HG03159 (cell line): Measurements from ENCODE around the gene ADAM22.

Source experiments
- ATAC-seq: cut with Tn5 transposase; IDR thresholded peaks from one replicate; pipeline ENCODE4 v1.9.1; 2021; ENCODE audit warnings: mild to moderate bottlenecking, moderate library complexity; ENCODE audit not compliant: unreplicated experiment

ADAM22 gene

DNA sequence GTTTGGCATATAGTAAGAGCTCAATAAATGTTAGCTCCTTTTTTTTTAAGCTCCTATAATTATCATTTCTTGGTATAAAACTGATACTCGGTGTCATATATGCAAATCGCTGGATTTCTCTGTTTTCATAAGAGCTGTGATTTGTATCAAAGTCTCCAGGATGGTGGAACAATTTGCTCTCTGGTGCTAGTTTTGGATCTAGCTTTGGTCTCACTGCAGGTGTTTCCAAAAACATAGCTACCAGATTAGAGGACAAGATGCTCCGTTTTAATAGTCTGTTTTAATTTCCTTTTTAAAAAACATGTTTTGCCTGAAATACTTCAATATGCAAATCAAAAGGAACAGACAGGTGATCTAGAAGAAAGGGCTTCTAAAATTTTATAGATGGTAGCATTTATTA lies 25.3 kb downstream of the ADAM22 start:
- no peak for ATAC-seq

GRCh38 chr7:87960239-87960638 lies 26.2 kb downstream of the ADAM22 start:
- no peak for ATAC-seq

DNA sequence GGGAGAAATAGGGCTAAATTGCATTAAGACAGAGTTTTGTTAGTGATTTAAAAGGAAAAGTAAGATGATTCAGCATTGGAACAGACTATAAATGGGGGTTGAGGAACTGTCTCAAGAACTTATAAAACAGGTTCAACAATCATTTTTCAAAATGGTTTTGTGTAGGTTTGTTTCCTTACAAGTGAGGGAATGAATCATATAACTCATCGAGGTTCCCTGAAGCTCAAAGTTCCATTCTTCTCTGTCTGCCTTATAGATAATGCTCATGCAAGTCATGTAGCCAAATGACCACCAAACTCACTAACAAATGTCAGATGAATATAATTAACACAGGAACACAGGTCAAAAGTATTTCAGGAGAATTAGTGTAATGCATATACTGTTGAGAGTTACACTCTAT lies 27.7 kb downstream of the ADAM22 start:
- ATAC-seq: no peak

DNA sequence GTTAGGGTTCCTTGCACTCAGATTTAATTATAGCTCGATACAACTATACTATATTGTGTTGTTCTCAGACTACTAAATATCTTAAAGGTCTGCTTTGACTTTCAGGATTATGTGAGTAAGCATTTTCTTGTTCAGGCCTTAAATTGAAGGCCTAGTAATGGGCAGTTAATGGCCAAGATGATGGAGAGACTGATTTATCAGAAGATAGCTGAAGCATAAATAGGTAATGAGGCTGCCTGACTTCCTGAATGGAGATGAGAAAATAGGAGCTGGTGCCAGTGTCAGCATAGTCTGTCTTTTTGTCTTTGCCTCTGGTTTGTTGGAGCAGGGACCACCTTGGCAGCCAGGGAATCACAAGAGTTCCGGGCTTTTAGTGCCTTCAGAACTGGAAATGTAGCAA lies 32.2 kb downstream of the ADAM22 start:
- ATAC-seq: no peak

DNA sequence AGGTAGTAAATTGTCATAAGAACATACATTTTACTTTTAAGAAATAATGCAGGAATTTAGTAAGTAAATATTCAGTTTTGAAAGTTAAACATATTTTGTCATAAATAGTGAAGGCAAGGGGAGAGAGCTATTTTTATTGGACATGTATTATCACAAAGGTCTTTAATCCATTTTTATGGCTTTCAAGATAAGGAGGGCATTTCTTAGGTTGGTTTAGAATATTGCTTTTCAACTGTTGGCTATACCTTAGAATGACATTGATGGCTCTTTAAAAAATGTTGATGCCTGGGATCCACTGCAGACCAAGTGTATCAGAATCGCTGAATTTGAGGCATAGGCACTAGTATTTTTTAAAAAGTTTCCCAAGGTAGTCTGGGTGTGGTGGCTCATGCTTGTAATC lies 34.0 kb downstream of the ADAM22 start:
- no peak for ATAC-seq

DNA sequence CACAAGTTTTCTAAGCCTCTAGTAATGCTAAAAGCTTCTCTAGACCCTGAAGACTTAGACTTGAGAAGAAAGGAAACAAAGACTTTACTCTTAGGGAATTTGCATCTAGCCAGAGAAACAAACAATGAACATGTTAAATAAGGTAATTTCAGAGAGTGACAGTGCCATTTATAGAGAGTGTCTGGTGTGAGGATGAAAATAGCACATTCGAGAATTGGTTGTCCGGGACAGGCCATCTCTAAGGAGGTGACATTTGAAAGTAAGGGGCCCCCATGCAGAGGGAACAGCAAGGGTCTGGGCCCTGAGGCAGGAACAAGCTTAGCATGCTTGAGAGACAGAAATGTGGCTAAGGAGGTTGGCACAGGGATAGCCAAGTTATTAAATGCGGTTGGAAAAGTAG lies 48.1 kb downstream of the ADAM22 start:
- no peak for ATAC-seq

GRCh38 chr7:87984088-87984487 lies 50.0 kb downstream of the ADAM22 start:
- no peak for ATAC-seq

GRCh38 chr7:87993269-87993668 lies 59.2 kb downstream of the ADAM22 start:
- ATAC-seq: no peak

- no peak for ATAC-seq
Measured at GRCh38 chr7:87999261-87999660, 65.2 kb downstream of the ADAM22 start.

GRCh38 chr7:88001744-88002530 lies 67.9 kb downstream of the ADAM22 start:
- ATAC-seq: no peak

DNA sequence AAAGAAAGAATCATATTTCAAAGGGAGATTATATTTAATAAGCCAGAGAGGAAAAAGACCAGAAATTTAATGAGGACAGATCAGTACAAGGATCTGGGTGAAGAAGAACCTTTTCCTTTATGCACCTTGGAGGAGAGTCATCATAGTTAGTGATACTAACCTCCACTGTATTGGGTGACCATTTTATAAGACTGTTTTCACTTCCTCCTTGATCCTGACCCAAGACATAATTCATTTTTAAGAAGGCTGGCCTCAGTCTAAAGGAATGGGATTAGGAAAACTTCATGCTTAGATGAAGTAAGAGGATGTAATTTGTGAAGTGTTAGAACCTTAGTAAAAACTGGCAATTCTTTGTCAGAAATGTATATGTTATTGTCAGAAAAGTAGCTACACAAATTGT lies 68.6 kb downstream of the ADAM22 start:
- ATAC-seq: no peak

DNA sequence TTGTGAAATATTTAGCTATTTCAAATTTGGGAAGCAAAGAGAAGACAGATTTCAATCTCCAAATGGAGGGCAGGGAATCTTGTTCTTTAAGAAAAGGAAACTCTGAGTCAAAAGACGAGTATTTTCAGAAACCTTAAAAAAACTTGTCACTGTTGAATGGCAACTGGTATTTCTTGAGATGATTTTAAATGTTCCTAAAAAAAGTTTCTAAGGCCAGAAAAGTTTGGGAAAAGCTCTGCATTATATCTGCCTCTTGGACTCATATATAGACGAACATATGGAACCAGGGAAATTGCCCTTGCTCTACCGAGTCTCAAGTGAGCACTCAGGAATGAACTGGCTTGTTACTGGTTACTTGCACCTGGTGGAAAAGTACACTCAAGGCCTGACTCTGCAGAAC lies 69.5 kb downstream of the ADAM22 start:
- no peak for ATAC-seq

- no peak for ATAC-seq
Measured at GRCh38 chr7:88005191-88005590, 71.1 kb downstream of the ADAM22 start.

DNA sequence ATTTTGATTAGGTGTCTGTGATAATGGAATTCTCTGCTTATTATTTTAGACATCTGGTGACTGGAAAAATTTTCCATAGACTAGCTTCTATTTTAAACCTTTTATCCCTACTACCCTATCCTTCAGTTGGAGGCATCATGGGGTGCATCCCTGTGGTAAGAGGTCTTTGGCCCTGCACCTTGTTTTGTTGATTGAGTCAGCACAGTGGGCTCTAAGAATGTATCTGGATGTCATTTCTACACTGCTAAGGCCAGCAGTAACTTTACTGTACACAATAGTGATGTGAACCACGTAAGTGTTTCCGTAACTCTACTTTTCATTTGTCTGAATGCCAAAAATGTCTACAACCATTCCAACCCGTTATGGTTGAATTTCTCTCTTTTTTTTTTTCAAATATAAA lies 75.6 kb downstream of the ADAM22 start:
- no peak for ATAC-seq

- ATAC-seq: no peak
Measured at GRCh38 chr7:88012086-88012485, 78.0 kb downstream of the ADAM22 start.

GRCh38 chr7:88013981-88014380 lies 79.9 kb downstream of the ADAM22 start:
- no peak for ATAC-seq

DNA sequence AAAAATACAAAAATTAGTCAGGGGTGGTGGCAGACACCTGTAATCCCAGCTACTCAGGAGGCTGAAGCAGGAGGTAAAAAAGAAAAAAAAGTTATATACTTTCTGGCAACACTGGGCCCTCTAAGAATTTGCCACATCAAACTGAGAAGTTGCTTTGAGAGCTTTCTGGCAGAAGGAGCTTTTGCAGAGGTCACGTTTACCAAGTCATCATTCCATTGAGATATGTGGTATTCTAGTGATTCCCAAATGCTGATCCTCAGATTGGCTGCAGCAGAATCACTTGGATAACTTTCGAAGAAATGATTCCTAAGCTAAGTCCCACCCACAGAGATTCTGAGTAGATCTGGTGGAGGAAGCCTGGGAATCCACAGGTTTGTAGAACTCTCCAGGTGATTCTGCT lies 80.5 kb downstream of the ADAM22 start:
- no peak for ATAC-seq

DNA sequence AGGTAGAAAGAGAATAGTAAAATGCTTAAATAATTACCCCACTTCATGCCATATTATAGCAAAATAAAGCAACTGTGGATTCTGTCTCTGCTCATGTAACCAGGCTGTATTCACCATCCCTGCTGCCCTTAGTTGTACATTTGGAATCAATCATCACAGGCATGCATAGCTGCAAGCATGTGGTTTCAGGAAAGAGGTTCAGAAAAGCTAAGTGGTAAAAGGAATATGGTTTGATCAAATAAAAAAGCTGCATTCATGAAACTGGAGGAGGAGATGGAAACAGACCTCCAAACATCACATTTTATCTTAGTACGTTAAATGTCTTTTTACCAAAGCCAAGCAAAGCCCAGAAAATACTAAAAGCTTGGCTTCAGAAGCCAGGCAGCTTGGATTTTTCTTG lies 81.3 kb downstream of the ADAM22 start:
- ATAC-seq: no peak

GRCh38 chr7:88018501-88018900 lies 84.5 kb downstream of the ADAM22 start:
- ATAC-seq: no peak

DNA sequence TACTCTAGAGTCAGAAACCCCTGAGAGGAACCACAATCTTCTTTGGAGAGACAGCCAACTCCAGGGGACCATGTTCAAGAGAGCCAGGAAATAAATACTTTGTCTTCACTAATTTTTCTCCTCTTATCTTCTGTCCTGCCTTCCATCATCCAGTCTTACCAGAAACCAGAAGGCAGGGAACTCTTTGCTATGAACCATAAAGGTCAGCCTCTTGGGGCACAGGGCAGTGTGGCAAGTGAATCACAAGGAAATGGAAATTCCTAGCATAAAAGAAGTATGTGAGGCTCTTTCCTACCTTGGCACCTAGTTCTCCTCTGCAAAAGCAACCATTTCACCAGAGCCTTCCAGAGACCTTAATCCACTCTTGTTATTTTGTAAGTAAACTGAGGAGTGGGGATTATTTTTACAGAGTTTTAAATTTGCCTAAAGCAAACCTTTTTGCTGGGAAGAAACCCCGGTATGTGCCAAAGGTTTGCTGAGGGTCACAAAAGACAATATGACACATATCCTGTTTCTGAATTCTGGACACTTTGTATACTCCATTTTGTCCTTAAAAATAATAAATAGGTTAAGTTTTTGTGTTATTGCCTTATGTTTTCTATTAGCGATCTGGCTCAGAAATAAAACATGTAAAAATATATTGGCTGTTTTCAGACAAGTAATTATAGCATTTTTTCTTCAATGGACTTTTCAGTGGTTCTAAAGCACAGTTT lies 87.1 kb downstream of the ADAM22 start:
- ATAC-seq: no peak

GRCh38 chr7:88027724-88028123 lies 93.7 kb downstream of the ADAM22 start:
- ATAC-seq: no peak

DNA sequence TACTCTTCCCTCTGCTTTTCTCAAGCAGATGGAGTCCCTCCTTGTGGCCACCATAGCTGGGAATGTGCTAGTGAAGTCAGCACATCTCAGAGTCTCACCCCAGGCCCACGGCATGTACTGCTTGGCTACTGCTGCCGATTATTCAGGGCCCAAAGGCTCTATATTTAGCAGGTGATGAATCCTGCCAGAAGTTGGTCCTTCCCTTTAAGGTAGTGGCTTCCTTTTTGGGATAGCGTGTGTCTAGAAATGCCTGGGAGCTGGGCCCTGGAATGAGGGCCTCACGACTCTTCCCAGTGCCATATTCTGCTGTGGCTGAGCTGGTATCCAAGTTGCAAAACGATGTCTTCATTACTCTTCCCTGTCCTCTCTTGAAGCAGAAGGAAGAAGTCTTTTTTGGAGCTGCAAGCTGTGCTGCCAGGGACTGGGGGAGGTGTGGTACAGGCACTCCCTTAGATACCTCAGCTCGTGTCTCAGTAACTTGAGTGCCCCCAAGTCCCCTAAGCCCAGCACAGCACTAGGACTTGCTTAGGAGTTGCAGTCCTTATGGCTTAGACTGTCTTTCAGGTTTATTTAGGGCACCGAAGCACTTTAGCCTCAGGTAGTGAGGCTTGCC lies 100.1 kb downstream of the ADAM22 start:
- no peak for ATAC-seq
